Dermis lymphatic vessel endothelial cell (primary cell): ENCODE results near the gene TMEM132A. TPM values are rescaled to one million over a fixed set of nuclear protein-coding genes. Genes with fewer than 3 reads are reported as not detected.

Experiments used
- total RNA-seq: library from RNA; depleted of rRNA; stranded (reverse); fragments of >200 nt; gene quantifications from 2 replicates; pipeline ENCODE4 v1.2.1, GENCODE V29; 2014

Gene TMEM132A, protein sequence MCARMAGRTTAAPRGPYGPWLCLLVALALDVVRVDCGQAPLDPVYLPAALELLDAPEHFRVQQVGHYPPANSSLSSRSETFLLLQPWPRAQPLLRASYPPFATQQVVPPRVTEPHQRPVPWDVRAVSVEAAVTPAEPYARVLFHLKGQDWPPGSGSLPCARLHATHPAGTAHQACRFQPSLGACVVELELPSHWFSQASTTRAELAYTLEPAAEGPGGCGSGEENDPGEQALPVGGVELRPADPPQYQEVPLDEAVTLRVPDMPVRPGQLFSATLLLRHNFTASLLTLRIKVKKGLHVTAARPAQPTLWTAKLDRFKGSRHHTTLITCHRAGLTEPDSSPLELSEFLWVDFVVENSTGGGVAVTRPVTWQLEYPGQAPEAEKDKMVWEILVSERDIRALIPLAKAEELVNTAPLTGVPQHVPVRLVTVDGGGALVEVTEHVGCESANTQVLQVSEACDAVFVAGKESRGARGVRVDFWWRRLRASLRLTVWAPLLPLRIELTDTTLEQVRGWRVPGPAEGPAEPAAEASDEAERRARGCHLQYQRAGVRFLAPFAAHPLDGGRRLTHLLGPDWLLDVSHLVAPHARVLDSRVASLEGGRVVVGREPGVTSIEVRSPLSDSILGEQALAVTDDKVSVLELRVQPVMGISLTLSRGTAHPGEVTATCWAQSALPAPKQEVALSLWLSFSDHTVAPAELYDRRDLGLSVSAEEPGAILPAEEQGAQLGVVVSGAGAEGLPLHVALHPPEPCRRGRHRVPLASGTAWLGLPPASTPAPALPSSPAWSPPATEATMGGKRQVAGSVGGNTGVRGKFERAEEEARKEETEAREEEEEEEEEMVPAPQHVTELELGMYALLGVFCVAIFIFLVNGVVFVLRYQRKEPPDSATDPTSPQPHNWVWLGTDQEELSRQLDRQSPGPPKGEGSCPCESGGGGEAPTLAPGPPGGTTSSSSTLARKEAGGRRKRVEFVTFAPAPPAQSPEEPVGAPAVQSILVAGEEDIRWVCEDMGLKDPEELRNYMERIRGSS
- 61.3 and 76.5 TPM in 2 replicates for total RNA-seq

DNA sequence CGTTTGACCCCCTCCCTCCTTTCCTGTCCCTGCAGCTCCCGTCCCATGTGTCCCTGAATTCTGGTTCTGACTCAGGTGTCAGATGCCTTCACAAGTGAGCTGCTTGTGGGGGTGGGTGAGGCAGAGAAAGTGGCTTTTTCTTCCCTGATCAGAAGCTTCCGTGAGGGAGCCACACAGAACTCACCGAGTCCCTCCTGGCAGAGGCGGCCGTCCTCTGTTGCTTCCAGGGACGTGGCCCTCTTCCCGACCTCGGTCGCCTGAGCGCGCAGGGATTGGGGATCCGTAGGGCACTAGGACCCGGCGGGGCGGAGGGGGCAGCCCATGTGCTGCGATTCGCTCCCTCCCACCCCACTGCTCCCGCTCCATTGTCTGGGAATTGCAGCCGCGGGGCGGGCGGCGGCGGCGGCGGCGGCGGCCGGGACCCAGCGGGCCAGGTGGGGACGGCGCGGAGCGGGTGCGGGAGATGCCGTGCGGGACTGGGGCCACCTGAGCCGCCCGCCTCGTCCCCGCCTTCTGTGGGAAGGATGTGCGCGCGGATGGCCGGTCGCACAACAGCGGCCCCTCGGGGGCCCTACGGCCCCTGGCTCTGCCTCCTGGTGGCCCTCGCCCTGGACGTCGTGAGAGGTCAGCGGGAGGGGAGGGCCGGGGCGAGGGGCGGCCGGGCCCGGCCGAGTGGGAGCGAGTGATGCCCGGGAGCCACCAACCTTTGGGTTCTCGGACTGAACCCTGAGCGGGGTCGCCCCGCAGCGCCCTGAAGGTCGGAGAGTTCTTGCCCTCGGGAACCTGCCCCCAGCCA, at the start of gene TMEM132A:
Gene TMEM132A (plus strand): TSS at position 351 of the 796 bp plus-strand sequence. CDS start 174 bp downstream, at position 525.

DNA sequence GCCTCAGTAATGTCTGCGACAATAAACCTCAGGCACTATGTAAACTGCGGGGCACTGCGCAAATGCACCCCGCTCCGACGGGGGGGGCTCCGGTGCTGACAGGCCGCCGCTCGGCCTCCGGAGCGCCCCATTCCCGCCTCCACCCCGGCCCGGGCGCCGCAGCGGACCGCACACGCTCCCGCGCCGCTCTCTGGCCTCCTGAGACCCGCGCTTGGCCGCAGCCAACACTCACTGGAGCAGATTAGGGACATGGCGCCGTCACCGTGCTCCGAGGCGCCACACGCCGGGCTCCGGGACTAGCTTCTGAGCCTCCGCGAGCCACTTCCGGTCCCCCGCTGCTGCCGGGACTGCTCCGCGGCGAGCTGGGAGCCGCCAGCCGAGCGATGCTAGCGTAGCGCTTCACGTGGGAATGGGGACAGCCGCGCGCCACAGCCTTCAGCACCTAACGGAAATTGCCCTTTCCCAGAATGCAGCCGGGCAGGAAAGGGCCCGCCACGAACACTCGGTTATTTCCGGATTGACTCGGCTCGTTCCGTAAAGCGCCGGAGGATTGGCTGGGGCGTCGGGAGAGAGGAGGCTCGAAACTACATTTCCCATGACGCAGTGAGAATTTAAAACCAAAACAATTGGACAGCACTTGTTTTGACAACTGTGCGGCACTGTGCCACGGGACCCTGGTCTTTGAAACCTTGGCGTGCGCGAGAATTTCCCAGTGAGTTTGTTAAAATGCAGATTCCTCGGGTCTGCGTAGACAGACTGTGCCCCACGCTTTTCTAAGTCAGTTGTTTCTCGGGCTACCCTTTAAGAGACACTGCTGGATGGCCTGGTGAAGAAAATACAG, 17.9 kb upstream of the TMEM132A start, which contains the start of gene PRPF19:
Gene PRPF19 (minus strand): TSS at position 454 of the 841 bp plus-strand sequence. CDS start 203 bp downstream, at position 251.

DNA sequence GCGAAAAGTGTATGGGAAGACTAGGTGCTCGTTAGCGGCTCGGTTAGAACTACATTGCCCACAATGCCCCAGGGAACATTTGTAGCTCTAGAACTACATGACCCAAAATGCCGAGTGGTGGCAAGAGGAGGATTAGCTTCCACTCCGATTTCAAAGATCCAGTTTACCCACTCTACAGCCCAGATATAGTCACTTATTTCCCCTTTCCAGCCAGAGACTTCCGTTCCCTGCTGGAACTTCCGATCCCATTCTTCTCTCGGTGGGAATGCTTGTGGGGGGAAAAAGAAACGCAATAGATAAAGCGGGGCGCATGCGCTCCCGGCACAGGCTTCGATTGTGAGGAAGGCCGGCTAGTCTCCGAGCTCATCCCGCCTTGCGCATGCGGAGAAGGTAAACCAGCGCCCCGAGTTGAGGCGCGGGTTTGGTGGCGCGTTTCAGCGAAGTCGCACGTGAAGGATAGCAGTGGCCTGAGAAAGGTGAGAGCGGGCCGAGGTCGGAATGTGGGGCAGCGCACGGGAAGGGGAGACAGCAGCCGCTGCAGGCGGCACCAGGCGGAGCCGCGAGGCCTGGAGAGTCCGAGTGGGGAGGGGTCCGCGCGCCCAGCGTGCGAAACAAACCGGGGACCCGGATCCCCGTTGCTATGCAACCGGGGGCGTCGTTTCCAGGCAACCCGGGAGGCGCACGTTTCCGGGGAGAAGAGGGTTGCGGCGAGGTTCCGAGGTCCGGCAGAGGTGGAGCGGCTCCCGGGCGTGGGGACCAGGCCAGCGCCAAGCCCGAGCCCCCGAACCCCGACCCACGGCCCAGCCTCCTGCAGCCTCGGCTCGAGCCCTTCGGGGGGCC, 10.2 kb upstream of the TMEM132A start, which contains the start of gene TMEM109:
Gene TMEM109 (plus strand): TSS at position 366 of the 840 bp plus-strand sequence. CDS start 5,536 bp downstream, outside the sequence.

DNA sequence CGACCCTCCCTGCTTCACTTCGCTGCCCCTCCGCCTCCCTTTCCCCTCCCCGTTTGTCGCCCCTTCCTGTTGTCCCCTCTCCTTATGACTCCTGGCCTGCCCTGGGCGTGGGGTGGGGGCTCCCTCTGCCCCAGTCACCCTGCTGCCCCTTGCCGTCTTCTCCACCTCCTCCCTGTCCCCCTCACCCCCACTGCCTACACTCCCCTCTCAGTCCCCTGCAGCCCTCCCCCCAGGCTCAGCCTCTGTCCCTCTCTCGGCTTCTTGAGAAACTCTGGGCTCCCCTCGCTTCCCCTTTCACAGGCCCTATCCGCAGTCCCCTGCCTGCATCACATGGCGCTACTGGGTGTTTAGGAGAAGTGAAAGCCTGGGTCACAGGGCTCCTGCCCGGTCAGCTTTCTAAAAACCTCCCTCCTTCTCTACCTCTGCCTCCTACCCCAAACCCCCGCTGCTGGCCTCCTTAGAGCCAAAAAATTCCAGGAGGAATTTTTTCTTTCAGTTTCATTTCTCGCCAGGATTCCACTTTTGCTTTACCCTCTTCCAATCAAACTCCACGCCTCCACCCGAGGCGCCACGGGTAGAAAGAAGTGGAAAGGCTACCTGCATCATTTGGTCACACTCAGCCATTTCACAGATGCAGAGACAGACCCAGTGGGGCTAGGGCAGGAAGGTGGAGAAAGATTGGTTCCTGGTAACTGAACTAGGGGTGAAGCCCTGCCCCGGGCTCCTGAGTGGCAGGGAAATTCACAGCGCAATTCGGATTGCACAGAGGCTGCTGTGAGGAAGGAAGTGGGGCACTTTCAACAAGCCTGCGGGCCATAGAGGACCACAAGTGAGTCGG, 27.9 kb downstream of the TMEM132A start, which contains the start of gene SLC15A3:
Gene SLC15A3 (minus strand): TSS at position 273 of the 838 bp plus-strand sequence. CDS start 625 bp downstream, outside the sequence.

DNA sequence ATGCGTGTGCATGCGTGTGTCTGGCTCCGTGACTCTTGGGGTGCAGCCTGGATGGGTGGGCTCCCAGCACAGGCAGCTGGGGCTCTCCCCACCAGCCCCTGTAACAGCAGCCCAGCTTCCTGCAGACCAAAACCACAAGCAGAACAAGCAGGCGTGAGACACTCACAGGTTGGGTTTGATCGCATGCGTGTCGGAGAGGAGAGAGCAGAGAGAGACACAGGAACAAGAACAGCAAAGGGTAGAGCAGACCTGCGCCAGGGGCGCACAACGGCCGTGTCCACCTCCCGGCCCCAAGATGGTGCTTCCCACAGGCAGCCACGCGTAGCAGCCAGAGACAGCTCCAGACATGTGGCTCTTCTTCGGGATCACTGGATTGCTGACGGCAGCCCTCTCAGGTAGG, 47.3 kb downstream of the TMEM132A start, which contains the start of gene CD6:
Gene CD6 (plus strand): TSS at position 161 of the 400 bp plus-strand sequence. CDS start 186 bp downstream, at position 347.

Other genes with a start within 250 kb of the TMEM132A start
- not detected in 2 replicates for gene MS4A8, start 224.8 kb upstream of the TMEM132A start, total RNA-seq
- not detected in 2 replicates for gene MS4A18, start 199.7 kb upstream of the TMEM132A start, total RNA-seq
- 0.09 TPM in 1 of 2 replicates, not detected in the other for gene MS4A15, start 167.6 kb upstream of the TMEM132A start, total RNA-seq
- gene MS4A10, start 139.1 kb upstream of the TMEM132A start, total RNA-seq, result not detected in 2 replicates
- 6.4 and 13.7 TPM in 2 replicates for gene CCDC86, start 82.3 kb upstream of the TMEM132A start, total RNA-seq
- under 0.01 TPM in 1 of 2 replicates, not detected in the other for gene PTGDR2, start 68.5 kb upstream of the TMEM132A start, total RNA-seq
- not detected in 2 replicates for gene ZP1, start 56.9 kb upstream of the TMEM132A start, total RNA-seq
- gene PRPF19, start 17.9 kb upstream of the TMEM132A start, total RNA-seq, result 49.7 and 61.8 TPM in 2 replicates
- 78.5 and 86.1 TPM in 2 replicates for gene TMEM109, start 10.3 kb upstream of the TMEM132A start, total RNA-seq
- 5.1 and 10.3 TPM in 2 replicates for gene SLC15A3, start 27.7 kb downstream of the TMEM132A start, total RNA-seq
- gene CD6, start 47.2 kb downstream of the TMEM132A start, total RNA-seq, result not detected in 2 replicates
- gene CD5, start 178.0 kb downstream of the TMEM132A start, total RNA-seq, result not detected in 2 replicates
- 5.7 and 7.0 TPM in 2 replicates for gene VPS37C, start 237.0 kb downstream of the TMEM132A start, total RNA-seq